ENCODE measurements around the gene OR13C2.
"Not testable (repeated sequence)": the region's sequence is repeated elsewhere in the genome, so short reads cannot be mapped to it uniquely, and the experiment has no call there.

OR13C2 gene

GRCh38 chr9:104605527-104605926, at the start of gene OR13C2:
Gene OR13C2, minus strand, starts transcription at chr9:104605627. Its CDS starts 0 bp downstream, at chr9:104605627.
- not testable (repeated sequence) for DNase-seq (ENCODE audit: low read depth)

DNA sequence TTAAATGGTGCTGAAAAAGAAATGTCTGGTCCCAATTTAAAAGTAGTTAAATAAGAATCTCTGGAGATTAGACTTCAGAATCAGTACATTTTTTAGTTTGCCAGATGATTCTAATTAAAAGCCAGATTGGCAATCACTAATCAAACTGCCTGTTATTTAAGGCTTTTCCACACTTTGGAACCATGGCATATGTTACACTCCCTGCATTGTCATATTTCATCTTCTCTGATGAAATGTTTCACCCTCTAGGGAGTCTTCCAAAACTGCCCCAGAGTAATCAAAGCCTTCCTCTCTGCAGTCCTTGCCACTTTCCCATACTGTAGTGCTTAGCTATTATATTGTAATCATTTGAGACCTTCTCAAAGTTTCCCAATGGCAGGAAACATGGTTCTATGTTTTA, 30.0 kb upstream of the OR13C2 start:
- no peak for DNase-seq (ENCODE audit: low read depth)

- DNase-seq (ENCODE audit: low read depth): no peak
Observed at GRCh38 chr9:104633976-104634520, 28.6 kb upstream of the OR13C2 start.

GRCh38 chr9:104625964-104626363, 20.5 kb upstream of the OR13C2 start:
- not testable (repeated sequence) for DNase-seq (ENCODE audit: low read depth)

GRCh38 chr9:104618104-104618503, 12.7 kb upstream of the OR13C2 start, which contains the start of gene OR13C9:
Gene OR13C9, minus strand, starts transcription at chr9:104618204. Its CDS starts 0 bp downstream, at chr9:104618204.
- DNase-seq (ENCODE audit: low read depth): no peak

DNA sequence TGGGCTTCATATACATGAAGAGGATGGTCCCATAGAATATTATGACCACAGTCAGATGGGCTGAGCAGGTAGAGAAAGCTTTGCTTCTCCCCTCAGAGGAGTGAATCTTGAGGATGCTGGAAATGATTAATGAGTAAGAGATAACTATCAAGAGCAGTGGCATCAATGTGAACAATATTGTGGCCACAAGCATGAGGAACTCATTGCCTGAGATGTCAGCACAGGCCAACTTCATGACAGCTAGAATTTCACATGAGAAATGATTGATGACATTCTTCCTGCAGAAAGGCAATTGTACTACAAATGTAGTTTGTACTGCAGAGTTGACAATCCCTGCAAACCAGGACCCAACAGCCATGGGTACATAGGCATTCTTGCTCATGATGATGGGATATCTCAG, 12.0 kb upstream of the OR13C2 start:
- no peak for DNase-seq (ENCODE audit: low read depth)

DNA sequence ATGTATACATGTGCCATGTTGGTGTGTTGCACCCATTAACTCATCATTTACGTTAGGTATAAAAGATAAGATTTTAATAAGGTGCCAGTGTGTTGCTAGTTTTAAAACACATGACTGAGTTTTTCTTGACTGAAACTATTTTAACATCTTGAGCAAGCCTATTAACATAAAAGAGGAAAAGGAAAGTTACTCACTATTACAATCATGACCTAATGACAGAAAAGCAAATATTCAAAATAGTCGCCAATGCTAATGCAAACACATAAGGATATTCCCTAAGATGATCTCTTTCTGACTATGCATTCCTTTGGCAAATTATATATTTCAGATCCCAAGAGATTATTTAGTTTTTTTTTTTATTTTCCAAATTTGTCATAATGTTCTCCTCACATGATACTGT, 5.8 kb upstream of the OR13C2 start:
- DNase-seq (ENCODE audit: low read depth): no peak

DNA sequence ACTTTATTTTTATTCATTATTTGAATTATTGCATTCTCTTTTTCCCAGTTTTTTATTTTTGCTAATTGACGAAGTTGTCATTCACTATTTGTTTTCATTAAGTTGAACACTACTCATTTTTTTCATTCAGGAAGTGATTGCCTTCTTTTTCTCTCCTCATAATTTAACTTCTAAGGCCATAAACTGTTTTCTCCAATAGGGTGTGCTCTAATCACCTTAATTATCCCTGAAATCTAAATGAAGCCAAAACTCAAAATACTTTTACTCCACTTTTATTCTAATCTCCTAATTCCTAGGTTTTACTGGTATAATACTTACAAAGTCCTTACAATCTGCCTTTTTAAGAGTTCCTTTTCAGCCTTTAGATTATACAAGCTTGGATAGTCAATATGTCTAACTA, 2.9 kb upstream of the OR13C2 start:
- DNase-seq (ENCODE audit: low read depth): no peak

- no peak for DNase-seq (ENCODE audit: low read depth)
Observed at GRCh38 chr9:104606152-104606551, 725 bp upstream of the OR13C2 start.

GRCh38 chr9:104604801-104605200, 626 bp downstream of the OR13C2 start:
- DNase-seq (ENCODE audit: low read depth): no peak

DNA sequence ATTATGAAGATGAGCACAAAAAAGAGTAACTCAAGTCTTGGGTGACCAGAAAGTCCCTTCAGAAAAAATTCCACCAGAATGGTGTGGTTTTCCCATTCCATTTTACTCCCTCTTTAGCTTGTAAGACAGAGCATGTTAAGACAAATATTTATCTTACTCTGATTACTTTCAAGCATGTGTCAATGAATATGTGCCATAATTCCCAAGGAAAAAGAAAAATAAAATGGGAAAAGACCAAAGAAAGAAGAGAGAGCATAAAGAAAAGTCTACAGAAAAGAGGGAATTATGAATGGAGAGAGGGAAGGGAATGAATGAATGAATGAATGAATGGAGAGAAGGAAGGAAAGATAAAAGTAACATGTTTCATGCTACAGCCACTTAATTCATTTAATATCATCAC, 6.1 kb downstream of the OR13C2 start, which contains the start of gene OR13C5:
Gene OR13C5 (minus strand): TSS at position 101 of the 400 bp plus-strand sequence. CDS start 0 bp downstream, at position 101.
- not testable (repeated sequence) for DNase-seq (ENCODE audit: low read depth)

DNA sequence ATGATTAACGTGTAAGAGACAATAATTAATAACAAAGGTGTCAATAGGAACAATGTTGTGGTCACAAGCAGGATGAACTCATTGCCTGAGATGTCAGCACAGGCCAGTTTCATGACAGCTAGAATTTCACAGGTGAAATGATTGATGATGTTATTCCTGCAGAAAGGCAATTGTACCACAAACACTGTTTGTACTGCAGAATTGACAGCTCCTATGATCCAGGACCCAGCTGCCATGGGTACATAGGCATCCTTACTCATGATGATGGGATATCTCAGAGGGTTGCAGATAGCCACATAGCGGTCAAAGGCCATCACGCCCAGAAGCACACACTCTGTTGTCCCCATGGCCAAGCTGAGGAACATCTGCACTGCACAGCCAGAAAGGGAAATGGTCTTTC, 6.7 kb downstream of the OR13C2 start:
- not testable (repeated sequence) for DNase-seq (ENCODE audit: low read depth)

DNA sequence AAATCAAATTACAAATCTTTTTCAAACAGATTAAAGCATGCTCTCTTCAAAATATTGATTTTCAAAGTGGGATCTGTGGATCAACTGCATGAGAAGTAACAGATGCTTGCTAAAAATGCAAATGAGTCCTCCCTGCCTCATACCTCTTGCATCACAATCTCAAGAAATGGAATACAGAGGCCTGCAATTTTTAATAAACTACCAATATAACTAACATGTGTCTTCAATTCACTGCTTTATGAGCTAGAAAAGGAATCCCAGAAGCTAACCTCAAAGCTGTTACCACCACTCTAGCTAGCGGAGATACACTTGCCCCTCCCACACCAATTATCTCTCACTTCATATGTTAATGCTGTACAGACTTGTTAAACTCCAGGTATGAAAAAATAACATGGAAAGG, 15.8 kb downstream of the OR13C2 start:
- no peak for DNase-seq (ENCODE audit: low read depth)

DNA sequence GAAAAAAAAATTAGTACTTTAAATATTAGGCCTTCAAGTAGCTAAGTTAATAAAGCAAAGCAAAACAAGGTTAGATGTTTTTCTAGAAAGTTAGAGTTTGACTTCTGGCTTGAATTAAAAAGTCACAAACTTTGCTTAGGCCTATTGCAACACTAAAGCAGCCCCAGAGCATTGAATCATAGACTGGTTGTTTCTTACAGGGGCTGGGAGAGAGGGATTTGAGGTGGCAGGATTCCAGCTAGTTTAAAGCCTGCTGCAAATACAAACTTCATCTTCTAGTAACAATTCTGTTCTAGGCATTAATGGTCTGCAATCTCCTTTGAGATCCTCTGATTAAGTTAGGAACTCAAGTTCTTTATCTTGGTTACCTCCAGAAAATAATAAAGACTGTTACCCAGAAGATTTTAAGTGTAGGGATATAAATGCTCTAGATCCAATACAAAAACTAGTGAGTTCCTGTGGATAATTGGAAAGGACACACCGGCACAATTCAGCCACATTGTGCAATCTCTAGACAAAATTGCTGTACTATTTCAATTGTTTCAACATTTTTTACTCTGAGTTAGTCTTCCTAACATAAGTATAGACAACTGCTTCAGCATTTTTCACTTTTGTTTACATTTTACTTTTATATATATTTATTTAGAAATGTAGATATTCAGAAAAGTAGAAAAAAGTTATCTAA, 18.8 kb downstream of the OR13C2 start:
- DNase-seq (ENCODE audit: low read depth): no peak

DNA sequence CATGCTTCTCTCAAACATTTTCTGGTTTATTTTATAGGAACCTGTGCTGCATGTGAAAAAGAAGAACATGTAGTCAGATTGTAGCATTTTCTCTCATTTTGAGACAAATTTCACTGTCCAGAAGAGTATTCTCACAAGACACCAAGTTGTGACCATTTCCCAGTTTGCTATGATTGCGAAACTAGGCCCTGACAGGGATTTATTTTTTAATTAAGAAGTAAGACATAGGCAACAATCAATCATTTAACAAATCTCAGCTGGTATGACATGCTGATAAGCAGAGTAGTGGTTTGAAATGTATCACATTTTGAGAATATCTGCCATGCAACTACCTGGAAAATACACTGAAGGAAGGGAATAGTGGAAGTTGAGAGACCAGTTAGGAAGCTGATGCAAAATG, 24.9 kb downstream of the OR13C2 start:
- no peak for DNase-seq (ENCODE audit: low read depth)

GRCh38 chr9:104577263-104577662, 28.2 kb downstream of the OR13C2 start:
- no peak for DNase-seq (ENCODE audit: low read depth)

- no peak for DNase-seq (ENCODE audit: low read depth)
Observed at GRCh38 chr9:104575456-104575855, 30.0 kb downstream of the OR13C2 start.

GRCh38 chr9:104572612-104573011, 32.8 kb downstream of the OR13C2 start:
- no peak for DNase-seq (ENCODE audit: low read depth)

GRCh38 chr9:104568868-104569267, 36.6 kb downstream of the OR13C2 start, which contains the start of gene OR13C8:
Gene OR13C8, plus strand, starts transcription at chr9:104569168. Its CDS starts 0 bp downstream, at chr9:104569168.
- no peak for DNase-seq (ENCODE audit: low read depth)

GRCh38 chr9:104564358-104564757, 41.1 kb downstream of the OR13C2 start:
- no peak for DNase-seq (ENCODE audit: low read depth)

GRCh38 chr9:104556830-104557634, 48.4 kb downstream of the OR13C2 start:
- no peak for DNase-seq (ENCODE audit: low read depth)

DNA sequence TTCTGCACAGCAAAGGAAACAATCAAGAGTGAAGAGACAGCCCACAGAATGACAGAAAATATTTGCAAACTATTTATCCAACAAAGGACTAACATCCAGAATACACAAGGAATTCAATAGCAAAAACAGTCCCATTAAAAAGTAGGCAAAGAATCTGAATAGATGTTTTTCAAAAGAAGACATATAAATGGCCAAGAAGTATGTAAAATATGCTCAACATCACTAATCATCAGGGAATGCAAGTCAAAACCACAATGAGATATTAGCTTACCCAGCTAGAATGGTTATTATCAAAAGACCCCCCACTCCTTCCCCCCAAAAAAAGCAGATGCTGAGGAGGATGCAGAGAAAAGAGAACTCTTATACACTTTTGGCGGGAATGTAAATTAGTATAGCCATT, 49.9 kb downstream of the OR13C2 start:
- no peak for DNase-seq (ENCODE audit: low read depth)

Measured in stimulated activated CD8-positive, alpha-beta memory T cell treated with anti-CD3 and anti-CD28 coated beads, Interleukin-12 subunit alpha, Interleukin-12 subunit beta, amount 100 ng/mL, for 4 hours (primary cell).